Gastroesophageal sphincter (tissue), 3 donors: ENCODE data around the gene AXIN2.

Experiments used
- POLR2AphosphoS5 ChIP-seq: sonication (generic); formaldehyde crosslinking; IDR thresholded peaks from one replicate; pipeline ENCODE4 v1.6.1; 2017; ENCODE audit warnings: antibody characterized with exemption
- TF ChIP-seq, protein P1 (sequence below), 4 experiments: fragments of 200-600 bp in 2 of 4; fragments of 450-650 bp in 2 of 4; sonication (generic) in 1 of 4; IDR thresholded peaks; one replicate each; pipeline ENCODE4 v1.5.1; 2017 to 2019; ENCODE audit warnings: antibody characterized with exemption in 4 of 4, mild to moderate bottlenecking in 2 of 4, moderate library complexity in 2 of 4

DNA sequence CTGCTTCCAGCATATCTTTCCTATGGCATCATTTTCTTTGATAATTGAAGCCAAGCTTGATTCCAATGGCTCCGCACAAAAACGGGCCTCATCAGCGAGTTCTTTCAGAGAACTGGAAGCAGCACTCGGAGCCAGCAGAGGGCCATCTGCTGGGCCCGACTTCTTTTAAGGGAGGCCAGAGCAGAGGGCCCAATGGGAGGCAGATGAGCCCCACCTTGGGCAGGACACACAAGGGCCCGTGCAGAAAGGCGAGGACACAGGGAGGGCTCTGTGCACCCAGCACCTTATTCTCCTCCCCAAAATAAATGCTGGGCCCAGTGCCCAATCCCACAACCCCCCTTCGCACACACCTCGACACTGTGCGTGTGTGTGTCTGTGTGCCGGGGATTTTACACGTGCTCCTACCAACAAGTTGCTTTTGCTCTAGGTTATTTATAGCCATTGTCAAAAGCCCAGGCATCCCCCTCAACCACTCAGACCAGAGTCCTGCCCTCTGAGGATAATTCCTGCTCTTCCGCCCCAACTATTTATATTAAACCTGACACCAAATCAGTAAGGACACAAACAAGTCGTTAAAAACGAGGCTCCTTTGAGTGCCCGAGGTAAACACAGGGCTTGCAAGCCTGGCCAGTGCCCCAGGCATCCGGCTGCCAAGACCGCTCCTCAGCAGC, 6.8 kb downstream of the AXIN2 start:
- TF ChIP-seq, protein P1, sequence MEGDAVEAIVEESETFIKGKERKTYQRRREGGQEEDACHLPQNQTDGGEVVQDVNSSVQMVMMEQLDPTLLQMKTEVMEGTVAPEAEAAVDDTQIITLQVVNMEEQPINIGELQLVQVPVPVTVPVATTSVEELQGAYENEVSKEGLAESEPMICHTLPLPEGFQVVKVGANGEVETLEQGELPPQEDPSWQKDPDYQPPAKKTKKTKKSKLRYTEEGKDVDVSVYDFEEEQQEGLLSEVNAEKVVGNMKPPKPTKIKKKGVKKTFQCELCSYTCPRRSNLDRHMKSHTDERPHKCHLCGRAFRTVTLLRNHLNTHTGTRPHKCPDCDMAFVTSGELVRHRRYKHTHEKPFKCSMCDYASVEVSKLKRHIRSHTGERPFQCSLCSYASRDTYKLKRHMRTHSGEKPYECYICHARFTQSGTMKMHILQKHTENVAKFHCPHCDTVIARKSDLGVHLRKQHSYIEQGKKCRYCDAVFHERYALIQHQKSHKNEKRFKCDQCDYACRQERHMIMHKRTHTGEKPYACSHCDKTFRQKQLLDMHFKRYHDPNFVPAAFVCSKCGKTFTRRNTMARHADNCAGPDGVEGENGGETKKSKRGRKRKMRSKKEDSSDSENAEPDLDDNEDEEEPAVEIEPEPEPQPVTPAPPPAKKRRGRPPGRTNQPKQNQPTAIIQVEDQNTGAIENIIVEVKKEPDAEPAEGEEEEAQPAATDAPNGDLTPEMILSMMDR (IDR thresholded peaks at IDR 0.05): peak in 3 of 4 experiments; percentile 26 to 46 (median 39)
- peak; percentile 17 for TF ChIP-seq POLR2AphosphoS5
